Thyroid gland (tissue), 4 donors: ENCODE measurements around the gene LAMA3.

Experiments
- CTCF ChIP-seq, 6 experiments: fragments of 200-600 bp in 3 of 6; fragments of 450-650 bp in 3 of 6; sonication (generic) in 3 of 6; IDR thresholded peaks; one replicate each; pipeline ENCODE4 v1.5.1; 2016 to 2019; ENCODE audit warnings: antibody characterized with exemption in 6 of 6, mild to moderate bottlenecking in 2 of 6, inconsistent platforms in 1 of 6, moderate library complexity in 1 of 6
- POLR2A ChIP-seq, 2 donors: fragments of 450-650 bp; IDR thresholded peaks; one replicate each; pipeline ENCODE4 v1.6.1; 2017; ENCODE audit warnings: antibody characterized with exemption in 2 of 2, mild to moderate bottlenecking in 2 of 2, moderate library complexity in 1 of 2

- TF ChIP-seq CTCF (IDR thresholded peaks at IDR 0.05) (no peak), POLR2A (IDR thresholded peaks at IDR 0.05) (no peak)
Observed at GRCh38 chr18:24003903-24004640, 314.8 kb downstream of the LAMA3 start.
